A549 (cell line): ENCODE measurements around the gene PRX. TPM values are rescaled to one million over a fixed set of nuclear protein-coding genes. Genes with fewer than 3 reads are reported as not detected.
A peak's percentile ranks its signal among the peaks of the same experiment; 100 is the strongest.

Experiments used
- ATAC-seq, 2 experiments: fragments of 200-7000 bp in 1 of 2; fragments of >200 bp in 1 of 2; cut with Nextera tagmentation in 1 of 2; cut with Tn5 transposase in 1 of 2; 3 replicates each; pipeline versions ENCODE4 v1.8.0 to v1.9.1; 2018 to 2020; ENCODE audit warnings: mild to moderate bottlenecking in 1 of 2, moderate library complexity in 1 of 2
- CTCF ChIA-PET: fragments of 300-600 bp; sonication (Branson Sonifier 250); formaldehyde crosslinking; extraction: SDS; loops from one replicate; lab custom pipeline; 2021; ENCODE audit warnings: antibody characterized with exemption, inconsistent platforms; lab: Yijun Ruan, JAX
- POLR2A ChIA-PET: fragments of 350-600 bp; formaldehyde crosslinking; extraction: SDS; loops from one replicate; lab custom pipeline; 2021; ENCODE audit warnings: antibody characterized with exemption, inconsistent platforms; lab: Yijun Ruan, JAX
- DNase-seq, 2 experiments: peaks; one replicate each; pipeline versions ENCODE4 v3.0.0 to v3.0.0-alpha.2; 2011 to 2016; ENCODE audit warnings: low read depth in 1 of 2, low spot score in 1 of 2
- FAIRE-seq: peaks from 2 replicates; lab custom pipeline; 2011; peaks lifted over from hg19 to GRCh38; lab: Jason Lieb, UNC
- H3K27ac ChIP-seq, 2 experiments: fragments of >200 bp; sonication (Bioruptor Twin); formaldehyde crosslinking; 3 replicates each; pipeline ENCODE4 v1.5.1; 2016 to 2017
- H3K4me1 ChIP-seq: fragments of >200 bp; sonication (Bioruptor Twin); formaldehyde crosslinking; 3 replicates; pipeline ENCODE4 v1.6.1; 2016
- H3K4me2 ChIP-seq: fragments of >200 bp; sonication (Bioruptor Twin); formaldehyde crosslinking; 3 replicates; pipeline ENCODE4 v1.6.1; 2016
- H3K4me3 ChIP-seq: fragments of >200 bp; sonication (Bioruptor Twin); formaldehyde crosslinking; 3 replicates; pipeline ENCODE4 v1.5.1; 2016
- H3K9me3 ChIP-seq: fragments of >200 bp; sonication (Bioruptor Twin); formaldehyde crosslinking; 3 replicates; pipeline ENCODE4 v1.6.1; 2016
- ATOH8 ChIP-seq: fragments of 250-450 bp; sonication (Bioruptor Pico); IDR thresholded peaks from 2 replicates; pipeline ENCODE4 v1.5.0; 2020; ENCODE audit warnings: low read depth, mild to moderate bottlenecking, moderate library complexity
- BHLHE40 ChIP-seq: IDR thresholded peaks from 2 replicates; pipeline ENCODE4 v1.6.1; 2012; ENCODE audit warnings: low read depth, low read length, inconsistent platforms
- CBX2 ChIP-seq: fragments of 200-600 bp; sonication (generic); IDR thresholded peaks from 2 replicates; pipeline ENCODE4 v1.6.1; 2016; ENCODE audit warnings: low read depth, mild to moderate bottlenecking, borderline replicate concordance
- CBX8 ChIP-seq: fragments of 200-600 bp; sonication (generic); IDR thresholded peaks from 2 replicates; pipeline ENCODE4 v1.6.1; 2016
- CEBPB ChIP-seq, 2 experiments: fragments of >200 bp in 1 of 2; sonication (Bioruptor Twin) in 1 of 2; formaldehyde crosslinking in 1 of 2; IDR thresholded peaks; 2 replicates each; pipeline ENCODE4 v1.6.1; 2012 to 2016
- CHD2 ChIP-seq: fragments of 150-350 bp; IDR thresholded peaks from 2 replicates; pipeline ENCODE4 v1.6.1; 2014; ENCODE audit warnings: low read length; ENCODE audit not compliant: partially characterized antibody
- CHD4 ChIP-seq: fragments of 200-600 bp; sonication (generic); IDR thresholded peaks from 2 replicates; pipeline ENCODE4 v1.6.1; 2016; ENCODE audit warnings: antibody characterized with exemption, mild to moderate bottlenecking, borderline replicate concordance
- E2F6 ChIP-seq: IDR thresholded peaks from 2 replicates; pipeline ENCODE4 v1.6.1; 2012; ENCODE audit warnings: low read depth, borderline replicate concordance
- EHF ChIP-seq: fragments of 250-450 bp; sonication (Bioruptor Pico); IDR thresholded peaks from 2 replicates; pipeline ENCODE4 v1.5.0; 2020; ENCODE audit warnings: mild to moderate bottlenecking
- EHMT2 ChIP-seq: fragments of 200-600 bp; sonication (generic); IDR thresholded peaks from 2 replicates; pipeline ENCODE4 v1.6.1; 2016; ENCODE audit warnings: antibody characterized with exemption, low read depth, mild to moderate bottlenecking, moderate library complexity
- HDAC2 ChIP-seq: fragments of 200-600 bp; sonication (generic); IDR thresholded peaks from 2 replicates; pipeline ENCODE4 v1.6.1; 2016
- HEYL ChIP-seq: fragments of 250-450 bp; sonication (Bioruptor Pico); IDR thresholded peaks from 2 replicates; pipeline ENCODE4 v1.8.0; 2021; ENCODE audit warnings: mild to moderate bottlenecking, moderate library complexity
- HMGXB4 ChIP-seq: fragments of 250-450 bp; sonication (Bioruptor Pico); IDR thresholded peaks from 2 replicates; pipeline ENCODE4 v1.5.0; 2021; ENCODE audit warnings: mild to moderate bottlenecking, moderate library complexity, borderline replicate concordance
- HOXB5 ChIP-seq: fragments of 250-450 bp; sonication (Bioruptor Pico); IDR thresholded peaks from 2 replicates; pipeline ENCODE4 v1.5.0; 2020; ENCODE audit warnings: mild to moderate bottlenecking, moderate library complexity
- KDM1A ChIP-seq: fragments of 200-600 bp; sonication (generic); IDR thresholded peaks from 2 replicates; pipeline ENCODE4 v1.6.1; 2016; ENCODE audit warnings: low read depth, mild to moderate bottlenecking
- MAX ChIP-seq: IDR thresholded peaks from 2 replicates; pipeline ENCODE4 v1.6.1; 2012
- MYC ChIP-seq: IDR thresholded peaks from 2 replicates; pipeline ENCODE4 v1.6.1; 2012; ENCODE audit warnings: mild to moderate bottlenecking, inconsistent platforms, low read length, improper control_type of control experiment, borderline replicate concordance
- NFE2L2 ChIP-seq: fragments of 150-350 bp; conservative IDR thresholded peaks from 2 replicates; pipeline ENCODE4 v1.6.1; 2014; ENCODE audit warnings: low read length
- PBX3 ChIP-seq: IDR thresholded peaks from 2 replicates; pipeline ENCODE4 v1.6.1; 2012
- RAD21 ChIP-seq, 2 experiments: fragments of >200 bp in 1 of 2; sonication (Bioruptor Twin) in 1 of 2; formaldehyde crosslinking in 1 of 2; IDR thresholded peaks in 1 of 2; conservative IDR thresholded peaks in 1 of 2; 2 replicates in 1 of 2; 3 replicates in 1 of 2; pipeline ENCODE4 v1.6.1; 2012 to 2018; ENCODE audit warnings: inconsistent platforms in 1 of 2
- RCOR1 ChIP-seq: fragments of 150-350 bp; IDR thresholded peaks from 2 replicates; pipeline ENCODE4 v1.6.1; 2014; ENCODE audit warnings: antibody characterized with exemption, low read length, low read depth
- TFCP2L1 ChIP-seq: fragments of 250-450 bp; sonication (Bioruptor Pico); IDR thresholded peaks from 2 replicates; pipeline ENCODE4 v1.5.0; 2021; ENCODE audit warnings: mild to moderate bottlenecking
- ZC3H11A ChIP-seq: fragments of 450-650 bp; IDR thresholded peaks from 2 replicates; pipeline ENCODE4 v1.6.1; 2014; ENCODE audit warnings: antibody characterized with exemption, mild to moderate bottlenecking
- ZFP36 ChIP-seq: fragments of 450-650 bp; IDR thresholded peaks from 2 replicates; pipeline ENCODE4 v1.6.1; 2014; ENCODE audit warnings: borderline replicate concordance; ENCODE audit not compliant: partially characterized antibody
- ZNF302 ChIP-seq: fragments of 250-450 bp; sonication (Bioruptor Pico); IDR thresholded peaks from 2 replicates; pipeline ENCODE4 v1.9.0; 2021; ENCODE audit warnings: inconsistent platforms, mild to moderate bottlenecking, moderate library complexity
- WGBS: methylation state at CpG from one replicate; pipeline ENCODE4 v1.1.6; 2017; ENCODE audit errors: missing lambda C conversion rate; 5-methylcytosine and 5-hydroxymethylcytosine counted together
- polyA plus RNA-seq, 4 experiments: library from polyadenylated mRNA; depleted of rRNA in 3 of 4; stranded (reverse); fragments of >200 nt; fragmentation: RNase III in 1 of 4; extraction: RNeasy Plus Mini Kit Qiagen cat#74134 plus additional on column Dnase treatment in 1 of 4; gene quantifications; 2 replicates in 3 of 4; 3 replicates in 1 of 4; pipeline ENCODE4 v1.2.3, GENCODE V29; 2011 to 2017
- TF ChIP-seq, protein P1 (sequence below): fragments of 450-650 bp; IDR thresholded peaks from 2 replicates; pipeline ENCODE4 v1.6.1; 2014; ENCODE audit warnings: antibody characterized with exemption
- TF ChIP-seq, protein P2 (sequence below): fragments of >200 bp; sonication (Bioruptor Twin); formaldehyde crosslinking; IDR thresholded peaks from 3 replicates; pipeline ENCODE4 v1.5.1; 2016

Gene PRX
- polyA plus RNA-seq, 2 of the 4 experiments (the other 2 are of a cell fraction), result 1.6 to 1.8 TPM

GRCh38 chr19:40438284-40438683, 25.1 kb upstream of the PRX start:
- TF ChIP-seq CBX2, result no peak
- no peak for TF ChIP-seq KDM1A
- TF ChIP-seq, protein P1, sequence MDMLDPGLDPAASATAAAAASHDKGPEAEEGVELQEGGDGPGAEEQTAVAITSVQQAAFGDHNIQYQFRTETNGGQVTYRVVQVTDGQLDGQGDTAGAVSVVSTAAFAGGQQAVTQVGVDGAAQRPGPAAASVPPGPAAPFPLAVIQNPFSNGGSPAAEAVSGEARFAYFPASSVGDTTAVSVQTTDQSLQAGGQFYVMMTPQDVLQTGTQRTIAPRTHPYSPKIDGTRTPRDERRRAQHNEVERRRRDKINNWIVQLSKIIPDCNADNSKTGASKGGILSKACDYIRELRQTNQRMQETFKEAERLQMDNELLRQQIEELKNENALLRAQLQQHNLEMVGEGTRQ, result no peak
- TF ChIP-seq RAD21 (conservative IDR thresholded peaks at IDR 0.05 in 1 of 2, IDR thresholded peaks at IDR 0.05 in 1 of 2), result no peak
- no peak for TF ChIP-seq ZC3H11A
- TF ChIP-seq HOXB5 (CRISPR knock-in tag), result no peak
- no peak for TF ChIP-seq CBX8
- TF ChIP-seq RCOR1, result no peak
- no peak for TF ChIP-seq TFCP2L1 (CRISPR knock-in tag)
- no peak for TF ChIP-seq MAX
- WGBS, result 90% methylated on average over 3 of the region's 3 CpGs
- Histone ChIP-seq H3K4me3 (no peak overlapping the region), H3K4me1 (peaks cover 25% of the 10 kb centered on the region), H3K9me3 (no peaks in the 10 kb centered on the region), H3K27ac (no peak overlapping the region), H3K4me2 (no peak overlapping the region)
- ChIA-PET CTCF (interaction anchor here (0.5 to 46.6 kb wide), 8 partner anchors 15 to 154 kb away, joined by 3 to 950 read pairs (median 4); partner anchors contain the start of genes BLVRB, PRX, SERTAD1 and SPTBN4), POLR2A (interaction anchor here (8.8 kb wide), 1 partner anchor 13 kb away, joined by 208 read pairs; the partner anchor contains the start of gene SERTAD1)
- ATAC-seq, result no peak
- no peak for DNase-seq
- FAIRE-seq, result no peak

DNA sequence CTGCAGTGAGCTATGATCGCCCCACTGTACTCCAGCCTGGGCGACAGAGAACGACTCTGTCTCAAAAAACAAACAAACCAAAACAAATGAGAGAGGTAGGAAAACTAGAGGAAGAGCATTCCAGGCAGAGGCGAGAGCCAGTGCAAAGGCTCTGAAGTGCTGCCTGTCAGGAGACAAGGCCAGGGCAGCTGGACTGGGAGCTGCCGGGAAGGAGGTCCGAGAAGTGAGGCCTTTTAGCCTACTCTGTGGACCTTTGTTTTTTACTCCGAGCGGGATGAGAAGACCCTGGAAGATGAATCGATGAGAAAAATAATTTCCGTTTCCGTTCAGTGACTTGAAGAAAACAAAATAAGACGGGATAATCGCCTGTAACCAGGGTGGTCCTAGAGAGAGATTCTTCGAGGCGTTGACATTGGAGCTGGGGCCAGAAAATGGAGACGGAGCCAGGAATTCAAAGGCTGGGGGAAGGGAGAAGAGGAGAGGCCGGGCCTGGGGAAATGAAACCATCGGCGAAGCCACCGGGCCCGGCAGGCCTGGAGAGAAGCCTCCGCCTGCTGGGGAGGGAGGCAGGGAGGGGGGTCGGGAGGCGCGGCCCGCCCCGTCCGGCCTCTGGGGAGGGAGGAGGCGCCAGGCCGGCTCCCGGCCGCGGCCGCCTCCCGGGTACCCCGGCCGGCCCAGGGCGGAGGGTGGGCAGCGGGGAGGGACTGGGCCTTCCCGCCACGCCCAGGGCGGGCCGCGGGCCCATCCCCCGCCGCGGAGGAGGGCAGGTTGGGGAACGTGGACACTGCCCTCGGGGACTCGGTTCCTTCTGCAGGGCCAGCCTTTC, 20.4 kb upstream of the PRX start:
- H3K27ac ChIP-seq, result peak overlapping the region; percentile 90 to 95
- FAIRE-seq, result peak; percentile 68
- 4% methylated on average over 43 of the region's 50 CpGs for WGBS
- ChIA-PET POLR2A (interaction anchor here (0.6 to 4.6 kb wide), 12 partner anchors 7 to 170 kb away, joined by 3 to 79 read pairs (median 4); partner anchors contain the start of genes BLVRB, C19orf47, PLD3 and SERTAD1), CTCF (interaction anchor here (0.6 to 46.6 kb wide), 13 partner anchors 10 to 201 kb away, joined by 3 to 950 read pairs (median 4); partner anchors contain the start of genes BLVRB, PRX, SERTAD1 and SERTAD3)
- peaks cover 28% of the 10 kb centered on the region for H3K4me1 ChIP-seq
- ATAC-seq, result peak; percentile 95 to 96
- DNase-seq, result peak; percentile 95 to 98
- peak overlapping the region; percentile 93 for H3K4me2 ChIP-seq
- H3K9me3 ChIP-seq, result no peaks in the 10 kb centered on the region
- peak overlapping the region; percentile 43 for H3K4me3 ChIP-seq
- TF ChIP-seq, protein P2, sequence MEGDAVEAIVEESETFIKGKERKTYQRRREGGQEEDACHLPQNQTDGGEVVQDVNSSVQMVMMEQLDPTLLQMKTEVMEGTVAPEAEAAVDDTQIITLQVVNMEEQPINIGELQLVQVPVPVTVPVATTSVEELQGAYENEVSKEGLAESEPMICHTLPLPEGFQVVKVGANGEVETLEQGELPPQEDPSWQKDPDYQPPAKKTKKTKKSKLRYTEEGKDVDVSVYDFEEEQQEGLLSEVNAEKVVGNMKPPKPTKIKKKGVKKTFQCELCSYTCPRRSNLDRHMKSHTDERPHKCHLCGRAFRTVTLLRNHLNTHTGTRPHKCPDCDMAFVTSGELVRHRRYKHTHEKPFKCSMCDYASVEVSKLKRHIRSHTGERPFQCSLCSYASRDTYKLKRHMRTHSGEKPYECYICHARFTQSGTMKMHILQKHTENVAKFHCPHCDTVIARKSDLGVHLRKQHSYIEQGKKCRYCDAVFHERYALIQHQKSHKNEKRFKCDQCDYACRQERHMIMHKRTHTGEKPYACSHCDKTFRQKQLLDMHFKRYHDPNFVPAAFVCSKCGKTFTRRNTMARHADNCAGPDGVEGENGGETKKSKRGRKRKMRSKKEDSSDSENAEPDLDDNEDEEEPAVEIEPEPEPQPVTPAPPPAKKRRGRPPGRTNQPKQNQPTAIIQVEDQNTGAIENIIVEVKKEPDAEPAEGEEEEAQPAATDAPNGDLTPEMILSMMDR, result no peak
- TF ChIP-seq TFCP2L1 (CRISPR knock-in tag) (0 out of 2 replicates have a peak, but pooled peaks have one; percentile 52), EHMT2 (no peak), PBX3 (no peak; the same call in 1 of the 2 replicates), BHLHE40 (no peak), EHF (peak; percentile 79; the same call in 1 of the 2 replicates), MYC (peak; percentile 60; the same call in 1 of the 2 replicates), CHD4 (no peak), ZNF302 (CRISPR knock-in tag) (no peak), CEBPB (IDR thresholded peaks at IDR 0.05) (0 out of 4 replicates have a peak, but pooled peaks of 1 of the 2 experiments have one; percentile 3), MAX (peak; percentile 89), HDAC2 (no peak), NFE2L2 (no peak), ATOH8 (CRISPR knock-in tag) (no peak), CHD2 (peak; percentile 47), E2F6 (peak; percentile 73; the same call in 1 of the 2 replicates), ZFP36 (no peak), RCOR1 (no peak), HEYL (CRISPR knock-in tag) (no peak), HMGXB4 (no peak)
